GM20000 (cell line): ENCODE data around the gene GPX4.

Source experiments
- DNase-seq: peaks from one replicate; pipeline ENCODE4 v3.0.0; 2012; ENCODE audit warnings: low spot score
- CTCF ChIP-seq: IDR thresholded peaks from 2 replicates; pipeline ENCODE4 v1.5.1; 2012; ENCODE audit warnings: mild to moderate bottlenecking, control low read depth; ENCODE audit errors: extremely low read depth, missing control alignments

Gene GPX4

GRCh38 chr19:1107661-1108261, 4.0 kb downstream of the GPX4 start:
- no peak for DNase-seq
- TF ChIP-seq CTCF: no peak

GRCh38 chr19:1108291-1109031, 4.7 kb downstream of the GPX4 start:
- no peak for TF ChIP-seq CTCF
- DNase-seq: no peak

GRCh38 chr19:1109032-1109551, 5.3 kb downstream of the GPX4 start:
- no peak for TF ChIP-seq CTCF
- DNase-seq: no peak

GRCh38 chr19:1109697-1110671, 6.2 kb downstream of the GPX4 start:
- no peak for DNase-seq
- TF ChIP-seq CTCF: no peak

- no peak for TF ChIP-seq CTCF
- DNase-seq: no peak
Observed at GRCh38 chr19:1110809-1111640, 7.2 kb downstream of the GPX4 start.

- TF ChIP-seq CTCF: no peak
Observed at GRCh38 chr19:1111641-1112267, 8.0 kb downstream of the GPX4 start.

More at GRCh38 chr19:1111641-1112267, 8.0 kb downstream of the GPX4 start:
- no peak for DNase-seq
